ENCODE data around the gene DES. TPM values are rescaled to one million over a fixed set of nuclear protein-coding genes. Genes with fewer than 3 reads are reported as not detected.

The DES gene
- total and polyA plus RNA-seq, 7 donors, result 8,143 to 14,820 (median 13,727) TPM

DNA sequence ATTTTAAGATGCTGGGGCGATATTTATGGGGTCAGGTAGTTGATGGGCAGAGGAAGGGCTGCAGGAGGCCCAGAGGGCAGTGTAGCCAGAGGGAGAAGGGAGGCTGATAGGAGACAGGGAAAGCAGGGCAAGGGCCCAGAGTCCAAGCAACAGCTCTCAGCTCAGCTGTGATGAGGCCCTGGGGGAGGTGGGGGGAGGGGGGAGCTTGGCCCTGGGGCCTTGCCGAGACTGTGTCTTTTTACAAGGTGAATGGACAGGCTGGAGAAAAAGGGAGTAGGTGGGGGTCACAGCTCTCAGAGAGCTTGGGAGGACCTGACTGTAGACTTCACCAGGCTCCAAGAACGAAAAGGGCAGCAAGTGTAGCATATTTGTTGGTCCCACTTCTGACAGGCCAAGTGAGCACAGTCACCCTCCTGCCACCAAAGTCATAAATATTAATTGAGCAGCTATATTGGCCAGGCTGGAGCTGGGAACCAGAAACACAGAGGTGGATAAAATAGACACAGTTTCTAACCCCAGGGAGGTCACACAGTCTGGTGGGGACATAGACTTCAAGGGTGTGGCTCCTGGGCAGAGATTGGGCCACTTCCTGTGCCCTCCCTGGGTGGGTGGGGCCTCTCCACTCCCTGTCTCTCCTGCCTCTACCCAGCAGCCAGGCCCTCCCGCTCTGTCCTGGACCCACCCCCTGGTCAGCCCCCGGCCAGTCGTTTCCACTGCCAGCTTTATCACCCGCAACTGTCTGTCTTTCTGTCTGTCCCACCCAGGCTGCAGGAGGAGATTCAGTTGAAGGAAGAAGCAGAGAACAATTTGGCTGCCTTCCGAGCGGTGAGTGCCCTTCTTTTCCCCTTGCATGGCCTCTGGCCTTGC is 1.4 kb downstream of the DES start:
- no peaks in the 10 kb centered on the region for H3K27me3 ChIP-seq (ENCODE audit: insufficient read depth in 3 of 3, low read length in 2 of 3)
- intact Hi-C loops (cut with DNase I), result loop anchor here in 1 of 2 donors (2.0 kb wide), 1 partner anchor 15 kb away; no protein-coding TSS in a partner anchor

DNA sequence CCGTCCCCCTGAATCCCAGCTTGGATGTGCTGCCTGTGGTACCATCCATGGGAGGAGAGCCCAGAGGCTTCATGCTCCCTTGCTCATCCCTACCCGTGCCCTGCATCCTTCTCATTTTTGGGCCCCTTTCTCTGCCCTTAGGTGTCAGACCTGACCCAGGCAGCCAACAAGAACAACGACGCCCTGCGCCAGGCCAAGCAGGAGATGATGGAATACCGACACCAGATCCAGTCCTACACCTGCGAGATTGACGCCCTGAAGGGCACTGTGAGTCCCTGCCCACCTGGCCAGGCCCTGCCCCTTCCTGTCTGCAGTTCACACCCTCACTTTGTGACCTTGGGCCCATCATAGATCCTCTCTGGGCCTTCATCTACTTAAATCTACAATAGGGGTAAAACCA is 2.5 kb downstream of the DES start:
- Histone ChIP-seq H3K27me3 (ENCODE audit: insufficient read depth in 3 of 3, low read length in 2 of 3) (no peaks in the 10 kb centered on the region), H3K9me3 (no peaks in the 10 kb centered on the region), H3K27ac (peak overlapping the region; percentile 99), H3K4me1 (peaks cover 19% of the 10 kb centered on the region), H3K4me3 (peak overlapping the region; percentile 93), H3K36me3 (ENCODE audit: insufficient read depth in 1 of 2, low read depth in 1 of 2) (peaks cover 0 to 67% of the 10 kb centered on the region in 2 donors)
- ATAC-seq, result no peak
- intact Hi-C loops (cut with DNase I), result no loop called here
- 32 to 48% (median 35%) methylated on average over 8 of the region's 8 CpGs for WGBS, 3 donors
- DNase-seq, result no peak
- TF ChIP-seq, protein P1, sequence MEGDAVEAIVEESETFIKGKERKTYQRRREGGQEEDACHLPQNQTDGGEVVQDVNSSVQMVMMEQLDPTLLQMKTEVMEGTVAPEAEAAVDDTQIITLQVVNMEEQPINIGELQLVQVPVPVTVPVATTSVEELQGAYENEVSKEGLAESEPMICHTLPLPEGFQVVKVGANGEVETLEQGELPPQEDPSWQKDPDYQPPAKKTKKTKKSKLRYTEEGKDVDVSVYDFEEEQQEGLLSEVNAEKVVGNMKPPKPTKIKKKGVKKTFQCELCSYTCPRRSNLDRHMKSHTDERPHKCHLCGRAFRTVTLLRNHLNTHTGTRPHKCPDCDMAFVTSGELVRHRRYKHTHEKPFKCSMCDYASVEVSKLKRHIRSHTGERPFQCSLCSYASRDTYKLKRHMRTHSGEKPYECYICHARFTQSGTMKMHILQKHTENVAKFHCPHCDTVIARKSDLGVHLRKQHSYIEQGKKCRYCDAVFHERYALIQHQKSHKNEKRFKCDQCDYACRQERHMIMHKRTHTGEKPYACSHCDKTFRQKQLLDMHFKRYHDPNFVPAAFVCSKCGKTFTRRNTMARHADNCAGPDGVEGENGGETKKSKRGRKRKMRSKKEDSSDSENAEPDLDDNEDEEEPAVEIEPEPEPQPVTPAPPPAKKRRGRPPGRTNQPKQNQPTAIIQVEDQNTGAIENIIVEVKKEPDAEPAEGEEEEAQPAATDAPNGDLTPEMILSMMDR (IDR thresholded peaks at IDR 0.05), result no peak

More for the DNA sequence above, 1.4 kb downstream of the DES start:
- DNase-seq (peak; percentile 68 to 90), ATAC-seq (peak; percentile 58 to 68 (median 64))
- peaks cover 28% of the 10 kb centered on the region for H3K4me1 ChIP-seq
- WGBS, 3 donors, result 22 to 50% (median 24%) methylated on average over 8 to 9 of the region's 9 CpGs
- H3K36me3 ChIP-seq (ENCODE audit: insufficient read depth in 1 of 2, low read depth in 1 of 2), result peaks cover 0 to 56% of the 10 kb centered on the region in 2 donors
- no peaks in the 10 kb centered on the region for H3K9me3 ChIP-seq
- TF ChIP-seq, protein P1 (IDR thresholded peaks at IDR 0.05), result no peak
- peak overlapping the region; percentile 93 for H3K4me3 ChIP-seq
- H3K27ac ChIP-seq, result peak overlapping the region; percentile 99

DNA sequence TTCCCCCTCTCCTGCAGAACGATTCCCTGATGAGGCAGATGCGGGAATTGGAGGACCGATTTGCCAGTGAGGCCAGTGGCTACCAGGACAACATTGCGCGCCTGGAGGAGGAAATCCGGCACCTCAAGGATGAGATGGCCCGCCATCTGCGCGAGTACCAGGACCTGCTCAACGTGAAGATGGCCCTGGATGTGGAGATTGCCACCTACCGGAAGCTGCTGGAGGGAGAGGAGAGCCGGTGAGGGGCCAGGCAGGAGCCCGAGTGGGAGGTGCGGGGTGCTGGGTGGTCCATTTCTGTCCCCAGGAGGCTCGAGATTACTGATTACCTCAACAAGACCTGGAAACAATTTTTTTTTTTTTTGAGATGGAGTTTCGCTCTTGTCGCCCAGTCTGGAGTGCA is 3.1 kb downstream of the DES start:
- ATAC-seq (no peak), DNase-seq (no peak)
- TF ChIP-seq, protein P1 (IDR thresholded peaks at IDR 0.05), result no peak
- Histone ChIP-seq H3K27me3 (ENCODE audit: insufficient read depth in 3 of 3, low read length in 2 of 3) (no peaks in the 10 kb centered on the region), H3K4me1 (peaks cover 13% of the 10 kb centered on the region), H3K27ac (peak overlapping the region; percentile 99), H3K9me3 (no peaks in the 10 kb centered on the region), H3K4me3 (peak overlapping the region; percentile 93), H3K36me3 (ENCODE audit: insufficient read depth in 1 of 2, low read depth in 1 of 2) (peaks cover 0 to 74% of the 10 kb centered on the region in 2 donors)
- WGBS, 3 donors, result 33 to 55% (median 39%) methylated on average over 16 to 17 of the region's 17 CpGs
- intact Hi-C loops (cut with DNase I), result no loop called here

- Histone ChIP-seq H3K36me3 (ENCODE audit: insufficient read depth in 1 of 2, low read depth in 1 of 2) (peaks cover 0 to 84% of the 10 kb centered on the region in 2 donors), H3K27me3 (ENCODE audit: insufficient read depth in 3 of 3, low read length in 2 of 3) (no peaks in the 10 kb centered on the region), H3K4me1 (no peaks in the 10 kb centered on the region), H3K27ac (peak overlapping the region; percentile 99), H3K9me3 (no peaks in the 10 kb centered on the region), H3K4me3 (peak overlapping the region; percentile 93)
- TF ChIP-seq, protein P1 (IDR thresholded peaks at IDR 0.05), result no peak
- WGBS, 3 donors, result 36 to 42% (median 36%) methylated on average over 8 of the region's 8 CpGs
- ATAC-seq (no peak), DNase-seq (peak; percentile 19 to 66)
- intact Hi-C loops (cut with DNase I), result no loop called here
These were observed 4.9 kb downstream of the DES start for GRCh38 chr2:219422952-219423534.
